HCT116 (cell line): ENCODE data around the gene SLAMF1. TPM values are rescaled to one million over a fixed set of nuclear protein-coding genes. Genes with fewer than 3 reads are reported as not detected.

Experiments
- ATAC-seq: fragments of 200-7000 bp; cut with Tn5 transposase; 2 replicates; pipeline ENCODE4 v1.9.1; 2020; ENCODE audit warnings: mild to moderate bottlenecking, moderate library complexity
- BruUV-seq: library from RNA; stranded (reverse); fragments of 400-500 nt; replicated peaks from 2 replicates; lab custom pipeline; 2021; lab: Mats Ljungman, UMichigan
- CTCF ChIA-PET: fragments of 300-600 bp; sonication (Branson Sonifier 250); formaldehyde crosslinking; loops from one replicate; lab custom pipeline; 2021; ENCODE audit warnings: antibody characterized with exemption; lab: Charles Lee
- POLR2A ChIA-PET: fragments of 300-600, 350-600 bp; sonication (Branson Sonifier 250); formaldehyde crosslinking; loops from one replicate; lab custom pipeline; 2021; ENCODE audit warnings: antibody characterized with exemption; lab: Charles Lee
- RAD21 ChIA-PET, 2 experiments: fragments of 300-600 bp; sonication (Branson Sonifier 250); formaldehyde crosslinking; loops; one replicate each; lab custom pipeline; 2023; ENCODE audit warnings: low total read pairs in 2 of 2; ENCODE audit not compliant: uncharacterized antibody in 2 of 2, unreplicated experiment in 2 of 2, low non-redundant PET in 1 of 2; lab: Charles Lee
- DNase-seq: peaks from one replicate; pipeline ENCODE4 v3.0.0-alpha.2; 2010; ENCODE audit warnings: low read depth, low spot score
- H2AFZ ChIP-seq: fragments of 200-600 bp; shearing (Covaris generic), sonication (generic); 2 replicates; pipeline ENCODE4 v1.6.1; 2017; ENCODE audit warnings: low read depth, mixed run types, mixed read lengths, antibody characterized with exemption, low read length; ENCODE audit not compliant: poor library complexity, severe bottlenecking
- H3K27ac ChIP-seq: 2 replicates; pipeline ENCODE4 v1.5.1; 2012; ENCODE audit warnings: low read depth, low read length
- H3K27me3 ChIP-seq: fragments of 200-600 bp; sonication (generic); 2 replicates; pipeline ENCODE4 v1.6.1; 2016; ENCODE audit warnings: mixed run types, low read length, mixed read lengths; ENCODE audit not compliant: insufficient read depth
- H3K36me3 ChIP-seq, 2 experiments: fragments of 200-500 bp in 1 of 2; fragments of 200-600 bp in 1 of 2; sonication (Bioruptor generic) in 1 of 2; sonication (generic) in 1 of 2; 2 replicates each; pipeline versions ENCODE4 v1.5.1 to v1.6.1; 2014 to 2016; ENCODE audit warnings: low read length in 2 of 2, inconsistent platforms in 1 of 2, mixed read lengths in 1 of 2, mixed run types in 1 of 2; ENCODE audit not compliant: insufficient read depth in 2 of 2, control insufficient read depth in 1 of 2
- H3K4me1 ChIP-seq, 2 experiments: fragments of 200-600 bp in 1 of 2; sonication (generic) in 1 of 2; 2 replicates each; pipeline versions ENCODE4 v1.5.1 to v1.6.1; 2012 to 2017; ENCODE audit warnings: low read length in 2 of 2, inconsistent platforms in 1 of 2, mild to moderate bottlenecking in 1 of 2, mixed read lengths in 1 of 2, mixed run types in 1 of 2, moderate library complexity in 1 of 2; ENCODE audit not compliant: insufficient read depth in 2 of 2, control insufficient read depth in 1 of 2
- H3K4me2 ChIP-seq: fragments of 200-600 bp; sonication (generic); 2 replicates; pipeline ENCODE4 v1.6.1; 2017; ENCODE audit warnings: mixed run types, low read length, mixed read lengths
- H3K4me3 ChIP-seq, 2 experiments: fragments of 200-600 bp in 1 of 2; sonication (generic) in 1 of 2; replicated peaks in 1 of 2; 2 replicates each; pipeline ENCODE4 v1.5.1; 2011 to 2016; ENCODE audit warnings: low read length in 2 of 2, control low read depth in 1 of 2, low read depth in 1 of 2, mild to moderate bottlenecking in 1 of 2, mixed read lengths in 1 of 2, mixed run types in 1 of 2
- H3K79me2 ChIP-seq: fragments of 200-600 bp; sonication (generic); 2 replicates; pipeline ENCODE4 v1.6.1; 2017; ENCODE audit warnings: mild to moderate bottlenecking, mixed run types, low read length, moderate library complexity, mixed read lengths; ENCODE audit not compliant: insufficient read depth
- H3K9ac ChIP-seq: fragments of 200-600 bp; sonication (generic); 2 replicates; pipeline ENCODE4 v1.6.1; 2016; ENCODE audit warnings: low read length, mixed read lengths
- H3K9me2 ChIP-seq: fragments of 200-600 bp; sonication (generic), shearing (Covaris generic); 2 replicates; pipeline ENCODE4 v1.6.1; 2017; ENCODE audit warnings: mixed run types, mild to moderate bottlenecking, moderate library complexity; ENCODE audit not compliant: insufficient read depth
- H3K9me3 ChIP-seq, 2 experiments: fragments of 200-500 bp in 1 of 2; fragments of 200-600 bp in 1 of 2; sonication (Bioruptor generic) in 1 of 2; sonication (generic) in 1 of 2; 2 replicates each; pipeline ENCODE4 v1.6.1; 2014 to 2017; ENCODE audit warnings: low read length in 2 of 2, mixed read lengths in 2 of 2, inconsistent platforms in 1 of 2, low read depth in 1 of 2, mild to moderate bottlenecking in 1 of 2, mixed run types in 1 of 2, moderate library complexity in 1 of 2; ENCODE audit not compliant: control insufficient read depth in 1 of 2, insufficient read depth in 1 of 2
- H4K20me1 ChIP-seq: fragments of 200-600 bp; sonication (generic), shearing (Covaris generic); 2 replicates; pipeline ENCODE4 v1.6.1; 2017; ENCODE audit warnings: mixed run types, mild to moderate bottlenecking, moderate library complexity; ENCODE audit not compliant: insufficient read depth
- ATF3 ChIP-seq: IDR thresholded peaks from 2 replicates; pipeline ENCODE4 v1.6.1; 2012
- CBX3 ChIP-seq: IDR thresholded peaks from 2 replicates; pipeline ENCODE4 v1.6.1; 2012; ENCODE audit warnings: low read depth
- CTCF ChIP-seq, 3 experiments: fragments of 200-600 bp in 1 of 3; sonication (generic) in 1 of 3; IDR thresholded peaks in 2 of 3; conservative IDR thresholded peaks in 1 of 3; 2 replicates each; pipeline ENCODE4 v1.5.1; 2012 to 2017; ENCODE audit warnings: low read depth in 2 of 3, low read length in 2 of 3, antibody characterized with exemption in 1 of 3, borderline replicate concordance in 1 of 3, control low read depth in 1 of 3, mild to moderate bottlenecking in 1 of 3, mixed read lengths in 1 of 3, mixed run types in 1 of 3, moderate library complexity in 1 of 3; ENCODE audit not compliant: insufficient read depth in 1 of 3
- EGR1 ChIP-seq: IDR thresholded peaks from 2 replicates; pipeline ENCODE4 v1.6.1; 2012; ENCODE audit warnings: low read depth
- ELF1 ChIP-seq: IDR thresholded peaks from 2 replicates; pipeline ENCODE4 v1.6.1; 2012; ENCODE audit warnings: low read depth, borderline replicate concordance
- EZH2 ChIP-seq: fragments of 200-600 bp; sonication (generic); IDR thresholded peaks from 2 replicates; pipeline ENCODE4 v1.6.1; 2017; ENCODE audit warnings: antibody characterized with exemption, mixed run types
- EZH2phosphoT487 ChIP-seq: fragments of 200-600 bp; IDR thresholded peaks from 2 replicates; pipeline ENCODE4 v1.6.1; 2018; ENCODE audit warnings: antibody characterized with exemption, borderline replicate concordance
- JUND ChIP-seq: IDR thresholded peaks from 2 replicates; pipeline ENCODE4 v1.6.1; 2012
- MAX ChIP-seq: IDR thresholded peaks from 2 replicates; pipeline ENCODE4 v1.6.1; 2012
- POLR2A ChIP-seq: IDR thresholded peaks from 2 replicates; pipeline ENCODE4 v1.7.0; 2011; ENCODE audit warnings: borderline replicate concordance; ENCODE audit not compliant: insufficient read depth, insufficient read length; ENCODE audit errors: extremely low read depth
- POLR2AphosphoS5 ChIP-seq: IDR thresholded peaks from 2 replicates; pipeline ENCODE4 v1.6.1; 2011; ENCODE audit warnings: mild to moderate bottlenecking, low read depth, low read length, moderate library complexity
- RAD21 ChIP-seq: IDR thresholded peaks from 2 replicates; pipeline ENCODE4 v1.6.1; 2012; ENCODE audit warnings: low read depth, mild to moderate bottlenecking
- REST ChIP-seq: IDR thresholded peaks from 2 replicates; pipeline ENCODE4 v1.6.1; 2012; ENCODE audit warnings: low read depth
- SIN3A ChIP-seq: IDR thresholded peaks from 2 replicates; pipeline ENCODE4 v1.6.1; 2012; ENCODE audit warnings: low read depth
- SP1 ChIP-seq: IDR thresholded peaks from 2 replicates; pipeline ENCODE4 v1.6.1; 2012; ENCODE audit warnings: low read depth
- TCF7L2 ChIP-seq: IDR thresholded peaks from 2 replicates; pipeline ENCODE4 v1.7.0; 2011; ENCODE audit warnings: borderline replicate concordance, inconsistent platforms; ENCODE audit not compliant: insufficient read depth, insufficient read length; ENCODE audit errors: extremely low read depth
- YY1 ChIP-seq: IDR thresholded peaks from 2 replicates; pipeline ENCODE4 v1.6.1; 2011; ENCODE audit warnings: low read length, low read depth, moderate library complexity, mild to moderate bottlenecking; ENCODE audit not compliant: insufficient replicate concordance; ENCODE audit errors: extremely low read depth
- ZBTB33 ChIP-seq: IDR thresholded peaks from 2 replicates; pipeline ENCODE4 v1.6.1; 2011; ENCODE audit warnings: mild to moderate bottlenecking, low read length, moderate library complexity; ENCODE audit not compliant: insufficient replicate concordance; ENCODE audit errors: extremely low read depth
- ZNF274 ChIP-seq: fragments of 200-500 bp; sonication (Bioruptor generic); IDR thresholded peaks from 2 replicates; pipeline ENCODE4 v1.6.1; 2014; ENCODE audit warnings: mild to moderate bottlenecking, low read depth, low read length, inconsistent platforms
- intact Hi-C: fragments of 100-400 bp; cut with micrococcal nuclease; formaldehyde crosslinking; loops from 2 replicates; pipeline ENCODE4 v1.10.0; 2022
- total RNA-seq: library from RNA; stranded (reverse); gene quantifications from one replicate; pipeline ENCODE4 v1.2.1, GENCODE V29; 2021; ENCODE audit not compliant: unreplicated experiment

SLAMF1 gene
- total RNA-seq, 1 experiment from 2014 or later = 0.30 TPM

GRCh38 chr1:160560045-160560705 lies 86.7 kb downstream of the SLAMF1 start:
- Histone ChIP-seq H3K9me3 (no peaks in the 10 kb centered on the region), H2AFZ (no peak overlapping the region), H3K9me2 (no peaks in the 10 kb centered on the region), H3K4me3 (no peak overlapping the region), H3K79me2 (no peaks in the 10 kb centered on the region), H3K4me2 (no peak overlapping the region), H3K36me3 (no peaks in the 10 kb centered on the region), H4K20me1 (no peaks in the 10 kb centered on the region), H3K4me1 (no peaks in the 10 kb centered on the region), H3K27ac (no peak overlapping the region), H3K9ac (no peak overlapping the region), H3K27me3 (no peaks in the 10 kb centered on the region)
- TF ChIP-seq EZH2phosphoT487 (no peak), SIN3A (no peak), SP1 (no peak), MAX (no peak), CBX3 (no peak), JUND (no peak), REST (no peak), ELF1 (no peak), ATF3 (no peak), YY1 (no peak), POLR2AphosphoS5 (no peak), EGR1 (no peak), TCF7L2 (no peak), RAD21 (no peak), CTCF (IDR thresholded peaks at IDR 0.05 in 2 of 3, conservative IDR thresholded peaks at IDR 0.05 in 1 of 3; ENCODE audit: borderline replicate concordance in 1 of 3, insufficient read depth in 1 of 3, low read depth in 2 of 3, low read length in 2 of 3) (no peak), EZH2 (no peak), ZNF274 (no peak), POLR2A (no peak), ZBTB33 (no peak)
- DNase-seq (no peak), ATAC-seq (no peak)
- ChIA-PET POLR2A (no interaction called here), CTCF (no interaction called here), RAD21 (no interaction called here)
- no TSS peak for BruUV-seq
- intact Hi-C loops = no loop called here
